IPS DF 4.7 (cell line): ENCODE data around the gene CAPZA2.
"Not testable (repeated sequence)": the region's sequence is repeated elsewhere in the genome, so short reads cannot be mapped to it uniquely, and the experiment has no call there.

Experiments used
- DNase-seq: peaks from one replicate; pipeline ENCODE4 v3.0.0-alpha.2; 2013; ENCODE audit warnings: low spot score; ENCODE audit errors: extremely low read depth

The CAPZA2 gene

DNA sequence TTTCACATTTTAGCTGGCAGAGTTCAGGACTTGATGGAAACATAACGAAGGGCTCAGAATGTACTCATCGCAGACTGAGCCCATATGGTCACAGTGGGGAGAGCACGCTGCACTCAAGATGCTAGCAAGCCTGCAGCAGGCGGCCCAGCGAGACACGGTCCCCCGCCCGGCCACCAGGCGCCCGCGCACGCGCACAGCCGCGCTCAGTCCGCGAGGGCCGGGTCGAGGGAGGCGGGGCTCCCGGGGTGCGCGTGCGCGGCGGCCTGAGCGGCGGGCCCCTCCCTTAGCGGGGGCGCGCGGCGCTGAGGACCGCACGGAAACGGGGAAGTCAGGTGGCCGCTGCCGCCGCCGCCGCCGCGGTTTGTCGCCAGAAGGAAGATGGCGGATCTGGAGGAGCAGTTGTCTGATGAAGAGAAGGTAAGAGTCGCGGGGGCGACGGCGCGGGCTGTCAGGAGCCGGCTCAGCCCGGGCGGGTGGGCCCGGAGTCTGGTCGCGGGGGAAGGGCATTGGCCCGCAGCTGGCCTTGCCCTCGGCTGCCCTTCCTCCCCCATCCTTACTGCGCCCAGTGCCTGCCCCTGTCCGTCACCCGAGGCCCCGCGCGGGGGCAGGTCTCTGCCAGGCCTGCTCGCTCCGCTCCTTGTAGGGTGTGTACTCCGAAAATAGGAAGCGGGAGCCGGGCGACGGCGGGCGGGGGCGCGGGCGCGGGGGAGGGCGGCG is at the start of gene CAPZA2:
CAPZA2 (plus strand) TSS at position 354 of the 717 bp plus-strand sequence; CDS start at position 379, 25 bp downstream.
- no peak for DNase-seq

DNA sequence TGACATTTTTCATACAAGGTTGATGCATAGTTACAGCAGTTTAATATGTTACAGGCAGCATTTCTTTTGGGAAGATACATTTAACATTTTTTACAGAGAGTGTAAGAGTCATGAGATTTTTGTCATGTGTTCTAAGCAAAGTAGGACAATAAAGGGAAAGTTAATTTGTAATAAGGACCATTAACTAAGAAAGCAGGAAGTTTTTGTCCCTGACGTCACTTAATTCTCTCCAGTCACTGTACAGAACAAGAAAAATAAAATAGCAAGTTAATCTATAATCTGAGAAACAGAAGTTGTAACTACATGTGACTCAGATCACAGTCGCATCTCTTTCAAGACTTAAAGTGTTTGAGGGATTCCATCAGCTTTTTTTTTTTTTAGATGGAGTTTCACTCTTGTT is 49.5 kb upstream of the CAPZA2 start:
- no peak for DNase-seq

DNA sequence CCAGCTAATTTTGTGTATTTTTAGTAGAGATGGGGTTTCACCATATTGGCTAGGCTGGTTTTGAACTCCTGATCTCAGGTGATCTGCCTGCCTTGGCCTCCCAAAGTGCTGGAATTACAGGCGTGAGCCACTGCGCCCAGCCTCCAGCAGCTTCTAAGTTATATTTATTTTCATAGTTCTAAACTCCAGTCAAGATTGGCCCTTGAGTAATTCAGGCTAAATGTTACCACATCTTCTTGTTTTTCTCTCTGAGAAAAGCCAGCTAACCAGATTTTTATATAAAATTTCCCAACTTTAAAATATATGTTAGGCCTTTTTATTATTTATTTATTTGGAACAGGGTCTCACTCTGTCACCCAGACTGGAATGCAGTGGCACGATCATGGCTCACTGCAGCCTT is 49.0 kb upstream of the CAPZA2 start:
- DNase-seq = not testable (repeated sequence)

DNA sequence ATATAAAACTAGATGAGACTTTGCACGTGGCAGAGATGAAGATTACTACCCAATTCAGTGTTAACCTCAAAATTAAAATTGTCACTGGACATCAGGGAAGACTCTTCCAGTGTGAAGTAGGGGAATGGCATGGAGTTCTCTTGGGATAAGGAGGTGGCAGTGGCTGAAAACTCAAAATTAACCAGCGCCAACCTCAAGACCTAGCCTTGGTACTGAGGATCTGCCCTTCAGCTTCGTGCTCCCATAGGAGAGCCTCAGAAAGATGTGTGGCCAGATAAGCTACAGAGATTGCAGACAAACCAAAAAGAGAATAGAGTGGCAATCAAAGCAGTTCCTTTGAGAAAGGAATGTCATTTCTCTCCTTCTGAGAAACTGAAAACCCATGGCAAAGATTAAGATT is 47.3 kb upstream of the CAPZA2 start:
- DNase-seq = no peak

DNA sequence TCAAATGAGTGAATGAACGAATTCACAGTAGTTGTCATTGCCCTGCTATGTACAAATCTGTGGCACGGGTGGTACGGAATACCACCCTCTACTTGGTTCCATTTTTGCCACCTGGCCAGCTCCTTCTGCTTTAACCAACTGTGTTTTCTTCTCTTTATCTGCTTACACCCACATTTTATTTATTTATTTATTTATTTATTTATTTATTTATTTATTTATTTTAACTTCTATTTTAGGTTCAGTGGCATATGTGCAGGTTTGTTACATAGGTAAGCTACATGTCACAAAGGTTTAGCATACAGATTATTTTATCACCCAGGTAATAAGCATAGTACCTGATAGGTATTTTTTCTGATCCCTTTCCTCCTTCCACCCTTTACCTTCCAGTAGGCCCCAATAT is 42.2 kb upstream of the CAPZA2 start:
- DNase-seq = no peak

DNA sequence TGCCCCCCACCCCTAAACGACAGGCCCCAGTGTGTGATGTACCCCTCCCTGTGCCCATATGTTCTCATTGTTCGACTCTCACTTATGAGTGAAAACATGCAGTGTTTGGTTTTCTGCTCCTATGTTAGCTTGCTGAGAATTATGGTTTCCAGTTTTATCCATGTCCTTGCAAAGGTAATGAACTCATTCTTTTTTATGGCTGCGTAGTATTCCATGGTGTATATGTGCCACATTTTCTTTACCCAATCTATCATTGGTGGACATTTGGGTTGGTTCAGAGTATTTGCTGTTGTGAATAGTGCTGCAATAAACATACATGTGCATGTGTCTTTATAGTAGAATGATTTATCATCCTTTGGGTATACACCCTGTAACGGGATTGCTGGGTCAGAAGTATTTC is 40.7 kb upstream of the CAPZA2 start:
- not testable (repeated sequence) for DNase-seq

DNA sequence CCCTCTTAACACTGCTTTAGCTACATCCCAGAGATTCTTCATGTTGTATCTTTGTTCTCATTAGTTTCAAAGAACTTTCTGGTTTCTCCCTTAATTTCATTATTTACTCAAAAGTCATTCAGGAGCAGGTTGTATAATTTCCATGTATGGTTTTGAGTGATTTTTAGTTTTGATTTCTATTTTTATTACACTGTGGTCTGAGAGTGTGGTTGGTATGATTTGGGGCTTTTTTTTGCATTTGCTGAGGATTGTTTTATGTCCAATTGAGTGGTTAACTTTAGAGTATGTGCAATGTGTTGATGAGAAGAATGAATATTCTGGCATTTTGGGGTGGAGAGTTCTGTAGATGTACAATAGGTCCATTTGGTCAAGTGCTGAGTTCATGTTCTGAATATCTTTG is 37.9 kb upstream of the CAPZA2 start:
- DNase-seq = no peak

DNA sequence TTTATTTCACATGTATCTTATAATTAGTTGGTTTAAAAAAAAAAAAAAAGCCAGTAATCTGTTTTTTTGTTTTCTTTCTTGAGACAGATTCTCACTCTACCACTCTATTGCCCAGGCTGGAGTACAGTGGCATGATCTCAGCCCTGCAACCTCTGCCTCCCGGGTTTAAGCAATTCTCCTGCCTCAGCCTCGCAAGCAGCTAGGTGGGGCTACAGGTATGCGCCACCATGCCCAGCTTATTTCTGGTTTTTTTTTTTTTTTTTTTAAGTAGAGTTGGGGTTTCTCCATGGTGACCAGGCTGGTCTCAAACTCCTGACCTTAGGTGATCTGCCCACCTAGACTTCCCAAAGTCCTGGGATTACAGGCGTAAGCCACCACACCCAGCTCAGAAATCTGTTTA is 34.1 kb upstream of the CAPZA2 start:
- no peak for DNase-seq

DNA sequence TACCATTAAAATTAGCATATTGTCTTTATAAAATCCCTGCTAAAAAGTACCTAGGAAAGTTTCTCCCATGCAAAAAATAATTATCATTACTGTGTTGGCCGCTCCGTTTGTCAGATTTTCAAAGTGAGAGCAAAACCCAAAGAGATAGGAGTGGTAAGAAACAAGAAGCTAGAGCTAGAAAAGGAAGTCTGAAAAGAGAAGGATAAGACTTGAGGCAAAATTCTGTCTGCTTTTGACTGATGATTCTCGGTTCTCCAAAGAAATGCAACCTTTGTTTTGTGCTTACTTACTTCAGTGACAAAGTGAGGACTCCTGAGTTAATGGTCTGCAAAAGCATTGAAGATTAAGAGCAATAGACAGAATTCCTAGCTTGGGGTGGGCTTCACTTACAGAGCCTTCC is 33.3 kb upstream of the CAPZA2 start:
- no peak for DNase-seq

DNA sequence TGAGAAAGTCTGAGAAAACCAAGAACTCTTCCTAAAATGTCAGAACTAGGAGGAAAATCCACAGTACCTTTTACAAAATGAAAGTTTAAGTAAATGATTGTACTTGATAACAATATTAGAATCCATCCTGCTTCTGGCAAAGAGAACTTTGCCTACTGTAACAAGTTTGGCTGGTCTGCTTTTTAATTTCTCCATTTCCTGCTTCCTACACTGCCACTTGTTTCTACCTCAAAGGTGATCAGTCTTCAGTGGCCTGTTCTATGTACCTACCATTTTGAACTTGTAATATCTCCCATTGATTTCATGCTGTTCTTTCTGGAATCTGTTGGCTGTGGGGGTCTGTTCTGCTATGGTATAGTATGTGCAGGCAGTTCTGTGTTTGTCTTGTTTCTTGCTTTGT is 32.9 kb upstream of the CAPZA2 start:
- DNase-seq = no peak

DNA sequence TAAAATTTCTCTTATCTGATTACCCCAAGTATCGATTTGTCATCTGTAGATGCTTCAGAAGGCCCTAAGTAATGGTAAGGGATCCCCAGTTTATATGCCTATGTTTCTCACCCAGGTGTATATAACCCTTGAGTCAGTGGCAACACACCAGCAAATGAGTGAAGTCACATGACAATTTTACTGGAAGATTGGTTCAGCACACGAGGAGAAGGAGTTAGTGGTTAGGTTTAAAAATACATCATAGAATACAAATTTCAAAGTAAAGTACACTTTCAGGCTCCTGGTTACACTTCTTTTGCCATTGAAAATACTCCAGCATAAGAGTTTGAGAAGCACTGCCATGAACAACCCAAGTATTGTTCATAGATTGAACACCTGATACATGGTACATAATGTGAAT is 29.7 kb upstream of the CAPZA2 start:
- no peak for DNase-seq

DNA sequence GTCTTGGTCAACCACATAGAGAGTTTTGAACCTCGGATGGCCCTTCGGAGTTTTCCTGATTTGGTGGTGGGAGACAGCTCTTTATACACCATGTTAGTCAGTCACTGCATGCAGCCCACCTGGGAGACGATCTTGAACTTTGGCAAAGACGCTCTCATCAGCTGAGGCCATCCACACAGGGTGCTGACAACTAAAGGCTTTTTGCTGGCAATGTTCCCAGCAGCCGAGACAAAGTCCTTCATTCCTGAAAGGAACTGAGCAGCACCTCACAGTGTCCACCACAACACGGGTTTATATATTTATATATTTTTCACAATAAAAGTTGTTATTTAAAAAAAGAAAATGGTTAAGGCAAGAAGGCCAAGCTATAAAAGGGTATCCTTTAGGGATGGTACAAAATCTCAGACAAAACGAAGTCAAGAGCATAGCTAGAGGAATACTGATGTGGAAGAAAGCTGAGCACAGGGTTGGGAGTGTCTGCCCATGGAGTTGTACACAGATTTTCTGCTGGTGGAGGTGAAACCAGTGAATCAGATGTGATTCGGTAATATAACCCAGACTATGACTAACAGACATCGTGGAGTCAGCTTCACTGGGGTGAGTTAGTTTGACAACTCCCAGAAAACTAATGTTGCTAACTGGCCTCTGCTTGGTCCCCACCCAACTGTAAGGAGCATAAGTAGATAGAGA is 27.4 kb upstream of the CAPZA2 start:
- no peak for DNase-seq

DNA sequence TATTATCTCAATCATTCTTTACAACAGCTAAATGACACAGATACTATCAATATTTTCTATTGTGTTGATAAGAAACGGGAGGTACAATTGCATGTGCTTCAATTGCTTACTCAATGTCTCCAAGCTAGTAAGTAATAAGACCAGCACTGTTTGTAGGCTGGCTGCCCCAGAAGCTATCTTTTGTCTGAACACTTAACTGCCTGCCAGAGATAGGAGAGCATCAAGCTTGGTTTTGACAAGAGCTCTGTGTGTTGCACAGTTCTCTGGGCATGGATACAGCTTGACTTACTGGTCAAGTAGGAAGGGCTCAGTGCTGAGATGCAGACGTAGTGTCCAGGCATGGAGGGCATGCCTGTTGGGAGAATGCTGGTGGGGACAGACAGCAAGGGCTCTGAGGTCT is 26.3 kb upstream of the CAPZA2 start:
- no peak for DNase-seq

DNA sequence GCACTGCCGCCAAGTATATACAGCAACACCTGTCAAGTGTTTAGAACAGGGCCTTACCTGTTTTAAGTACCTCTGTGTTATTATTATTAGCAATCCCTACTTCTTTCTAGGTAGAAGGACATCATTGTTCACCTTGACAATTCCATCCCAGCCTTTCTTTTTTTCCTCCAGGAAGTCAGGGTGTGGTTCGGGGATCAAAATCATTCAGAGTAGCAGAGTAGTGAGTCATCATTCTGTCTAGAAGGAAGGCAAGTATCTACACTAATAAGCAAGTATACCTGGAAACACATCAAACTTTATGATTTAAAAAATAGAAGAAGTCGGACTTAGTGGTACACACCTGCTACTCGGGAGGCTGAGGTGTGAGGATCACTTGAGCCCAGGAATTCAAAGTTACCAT is 25.5 kb upstream of the CAPZA2 start:
- DNase-seq = no peak

DNA sequence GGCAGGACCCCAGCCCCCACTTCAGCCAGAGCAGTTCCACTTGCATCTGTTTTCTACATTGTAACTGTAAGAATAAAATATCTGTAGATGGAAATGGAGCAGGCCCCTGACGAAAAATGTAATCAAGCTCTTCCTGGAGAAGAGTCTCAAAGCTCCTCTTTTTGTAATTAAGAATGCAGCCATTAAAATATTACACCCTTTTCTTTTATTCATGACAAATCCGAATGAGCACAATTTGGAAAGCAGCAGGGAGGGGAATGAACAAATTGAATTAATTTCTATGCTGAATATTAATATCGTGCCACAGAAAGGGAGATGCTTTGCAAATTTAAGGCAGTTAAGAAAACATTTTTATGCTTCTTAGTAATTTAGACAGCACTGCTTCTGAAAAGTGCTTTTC is 24.8 kb upstream of the CAPZA2 start:
- DNase-seq = no peak

DNA sequence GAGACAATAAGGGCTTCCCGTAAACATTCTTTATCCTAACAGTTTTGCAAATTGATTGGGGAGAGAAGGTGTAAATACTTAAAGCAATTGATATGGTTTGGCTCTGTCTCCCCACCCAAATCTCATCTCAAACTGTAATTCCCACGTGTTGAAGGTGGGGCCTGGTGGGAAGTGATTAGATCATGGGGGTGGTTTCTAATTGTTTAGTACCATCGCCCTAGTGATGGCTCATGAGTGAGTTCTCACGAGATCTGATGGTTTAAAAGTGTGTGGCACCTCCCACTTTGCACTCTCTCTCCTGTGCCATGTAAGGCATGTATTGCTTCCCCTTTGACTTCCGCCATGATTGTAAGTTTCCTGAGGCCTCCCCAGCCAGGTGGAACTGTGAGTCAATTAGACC is 22.1 kb upstream of the CAPZA2 start:
- DNase-seq = no peak

DNA sequence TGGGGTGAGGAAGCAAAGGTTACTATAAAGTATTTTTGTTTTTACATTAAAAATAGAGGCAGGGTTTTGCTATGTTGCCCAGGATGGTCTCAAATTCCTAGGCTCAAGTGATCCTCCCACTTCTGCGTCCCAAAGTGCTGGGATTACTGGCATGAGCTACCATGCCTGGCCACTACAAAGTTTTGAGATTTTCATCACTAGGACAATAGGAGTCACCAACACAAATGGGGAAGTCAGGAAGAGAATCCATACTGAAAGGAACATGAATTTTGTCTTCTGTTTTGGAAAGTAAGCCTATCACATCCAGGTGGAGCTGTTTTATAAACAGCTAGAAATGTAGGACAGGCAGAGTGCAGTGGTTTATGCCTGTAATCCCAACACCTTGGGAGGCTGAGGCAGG is 20.0 kb upstream of the CAPZA2 start:
- DNase-seq = no peak

DNA sequence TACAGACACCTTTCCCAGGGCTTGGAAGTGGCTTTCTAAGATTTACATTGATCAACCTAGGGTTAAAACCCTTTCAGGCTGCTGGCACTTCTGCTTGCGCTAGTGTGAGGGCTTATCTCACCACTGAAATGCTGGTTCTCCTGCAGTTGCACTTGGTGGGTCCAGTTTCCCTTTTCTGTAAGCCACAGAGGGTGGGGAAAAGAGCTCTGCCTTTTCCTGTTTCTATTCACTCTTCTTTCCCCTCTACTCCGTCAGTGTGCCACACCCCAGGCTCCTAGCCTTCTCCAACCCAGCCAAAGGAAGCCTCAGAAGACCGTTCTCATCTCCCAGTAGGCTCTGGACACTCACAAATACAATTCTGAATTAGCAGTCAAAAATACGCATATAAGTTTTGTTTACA is 19.0 kb upstream of the CAPZA2 start:
- no peak for DNase-seq

DNA sequence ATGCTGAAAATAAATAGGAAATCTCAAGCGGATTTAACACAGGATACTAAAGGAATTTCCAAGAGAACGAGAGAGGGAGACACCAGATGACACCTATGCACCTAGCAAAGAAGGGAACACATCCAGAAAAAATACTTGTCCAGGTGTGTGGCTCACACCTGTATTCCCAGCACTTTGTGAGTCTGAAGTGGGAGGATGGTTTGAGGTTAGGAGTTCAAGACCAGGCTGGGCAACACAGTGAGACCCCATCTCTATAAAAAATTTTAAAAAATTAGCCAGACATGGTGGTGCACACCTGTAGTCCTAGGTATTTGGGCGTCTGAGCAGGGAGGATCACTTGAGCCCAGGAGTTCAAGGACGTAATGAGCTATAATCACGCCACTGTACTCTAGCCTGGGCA is 11.2 kb upstream of the CAPZA2 start:
- DNase-seq = no peak

DNA sequence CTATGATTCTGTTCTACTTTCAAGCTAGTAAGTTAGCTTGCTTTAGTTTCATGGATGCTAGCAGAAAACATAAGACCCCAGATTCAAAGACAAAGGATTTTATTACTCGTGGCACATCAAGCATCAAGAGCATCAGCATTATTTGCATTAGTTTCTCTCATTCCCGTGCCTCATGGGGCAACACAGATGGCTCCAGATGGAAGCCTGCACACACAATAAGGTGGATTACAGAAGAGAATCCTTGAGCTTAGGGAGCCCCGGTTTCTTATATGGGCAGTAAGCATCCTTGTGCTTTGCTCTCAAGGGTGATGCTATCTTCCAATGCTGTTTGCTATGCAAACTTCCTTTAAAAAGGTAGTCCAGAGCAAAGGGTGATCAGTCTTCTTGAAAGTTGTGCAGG is 10.7 kb upstream of the CAPZA2 start:
- no peak for DNase-seq

DNA sequence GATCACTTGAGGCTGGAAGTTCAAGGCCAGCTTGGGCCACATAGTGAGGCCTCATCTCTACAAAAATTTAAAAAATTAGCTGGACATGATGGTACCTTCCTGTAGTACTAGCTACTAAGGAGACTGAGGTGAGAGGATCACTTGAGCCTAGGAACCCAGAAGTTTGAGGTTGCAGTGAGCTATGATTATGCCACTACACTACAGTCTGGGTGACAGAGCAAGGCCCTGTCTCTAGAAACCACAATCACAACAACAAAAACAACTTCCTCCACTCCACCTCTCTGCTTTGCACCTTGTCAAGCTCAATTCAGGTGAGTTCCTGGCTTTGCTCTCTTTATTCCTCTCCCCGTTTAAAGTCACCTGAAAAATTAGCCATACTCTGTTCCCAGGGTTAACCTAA is 8.3 kb upstream of the CAPZA2 start:
- no peak for DNase-seq

DNA sequence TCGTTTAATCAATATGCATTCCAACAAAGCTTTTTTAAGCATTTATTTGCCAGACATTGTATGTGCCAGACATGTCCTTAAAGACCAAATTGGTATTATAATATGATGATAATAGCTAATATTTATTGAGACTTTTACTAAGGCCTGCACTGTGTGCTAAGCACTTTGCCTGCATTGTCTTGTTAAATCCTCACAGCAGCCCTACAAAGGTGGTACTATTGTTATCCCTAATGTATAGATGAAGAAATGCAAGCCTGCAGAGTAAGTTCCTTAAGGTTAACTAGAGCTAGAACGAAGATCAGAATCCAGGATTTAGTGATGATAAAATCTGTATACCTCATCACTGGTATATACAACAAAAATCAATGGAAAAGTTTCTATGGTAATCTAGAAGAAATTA is 5.3 kb upstream of the CAPZA2 start:
- DNase-seq = no peak

DNA sequence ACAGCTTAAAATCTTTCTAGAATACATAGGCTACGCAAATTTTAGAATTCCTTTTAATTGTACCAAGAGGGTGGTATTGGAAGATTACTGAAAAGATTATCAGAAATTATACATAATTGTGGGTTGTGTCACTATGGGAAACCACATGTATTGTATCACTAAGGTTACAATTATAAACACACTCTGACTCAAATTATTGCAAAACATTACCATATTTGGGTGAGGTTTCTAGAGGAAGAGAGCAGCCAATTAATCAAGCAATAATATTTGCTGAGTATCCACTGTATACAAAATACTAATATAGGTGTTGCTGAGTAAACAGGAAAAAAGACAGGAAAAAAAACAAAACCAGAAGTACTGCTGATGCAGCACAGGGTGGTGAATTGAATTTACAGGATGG is 3.1 kb upstream of the CAPZA2 start:
- no peak for DNase-seq
